ENCODE measurements around the gene SLC39A3. TPM values are rescaled to one million over a fixed set of nuclear protein-coding genes. Genes with fewer than 3 reads are reported as not detected.

The SLC39A3 gene, protein sequence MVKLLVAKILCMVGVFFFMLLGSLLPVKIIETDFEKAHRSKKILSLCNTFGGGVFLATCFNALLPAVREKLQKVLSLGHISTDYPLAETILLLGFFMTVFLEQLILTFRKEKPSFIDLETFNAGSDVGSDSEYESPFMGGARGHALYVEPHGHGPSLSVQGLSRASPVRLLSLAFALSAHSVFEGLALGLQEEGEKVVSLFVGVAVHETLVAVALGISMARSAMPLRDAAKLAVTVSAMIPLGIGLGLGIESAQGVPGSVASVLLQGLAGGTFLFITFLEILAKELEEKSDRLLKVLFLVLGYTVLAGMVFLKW
- total RNA-seq: 14.2 and 21.7 TPM in 2 replicates

GRCh38 chr19:2739602-2740313 is at the start of gene SLC39A3:
Gene SLC39A3, minus strand, starts transcription at chr19:2740017. Its CDS starts 2,760 bp downstream, at chr19:2737257.
- peak; percentile 98 to 99 for DNase-seq (ENCODE audit: low read depth in 2 of 2)

GRCh38 chr19:2788237-2788636 is 48.4 kb upstream of the SLC39A3 start:
- DNase-seq (ENCODE audit: low read depth in 2 of 2): no peak

GRCh38 chr19:2787115-2787514 is 47.3 kb upstream of the SLC39A3 start:
- no peak for DNase-seq (ENCODE audit: low read depth in 2 of 2)

- DNase-seq (ENCODE audit: low read depth in 2 of 2): peak; percentile 97 to 99
Measured at GRCh38 chr19:2785244-2785997, 45.6 kb upstream of the SLC39A3 start, which contains the start of gene THOP1. Gene THOP1, plus strand, starts transcription at chr19:2785503. Its CDS starts 160 bp downstream, at chr19:2785663.

- no peak for DNase-seq (ENCODE audit: low read depth in 2 of 2)
Measured at GRCh38 chr19:2783781-2784145, 43.9 kb upstream of the SLC39A3 start.

GRCh38 chr19:2782936-2783780 is 43.3 kb upstream of the SLC39A3 start, which contains the start of gene SGTA:
Gene SGTA, minus strand, starts transcription at chr19:2783273. Its CDS starts 14,205 bp downstream, at chr19:2769068.
- peak; percentile 99 for DNase-seq (ENCODE audit: low read depth in 2 of 2)

DNA sequence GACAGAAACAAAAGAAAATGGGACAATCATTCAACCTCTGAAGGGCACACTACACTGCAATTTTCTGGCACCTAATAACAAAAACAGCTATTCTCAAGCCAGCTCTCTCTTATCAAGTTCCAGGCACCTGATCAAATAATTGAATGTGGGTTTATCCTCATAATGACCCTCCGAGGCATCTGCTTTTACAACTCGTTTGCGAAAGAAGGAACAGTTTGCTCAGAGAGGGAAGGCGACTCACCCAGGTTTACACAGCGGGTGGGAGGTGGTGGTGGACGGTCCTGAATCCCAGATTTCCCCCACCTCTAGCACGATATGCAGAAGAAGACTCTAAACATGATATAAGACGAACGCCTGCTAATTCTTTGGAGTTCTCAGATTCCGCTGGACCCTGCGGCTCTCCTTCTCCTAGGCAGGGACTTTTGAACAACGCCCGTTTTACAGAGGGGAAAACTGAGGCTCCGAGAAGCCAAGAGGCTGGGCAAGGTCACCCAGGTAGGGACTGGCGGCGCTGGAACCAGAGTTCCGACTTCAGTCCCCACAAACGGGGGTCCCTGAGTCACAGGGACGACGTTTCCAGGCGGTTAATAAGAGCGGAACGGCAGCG is 42.6 kb upstream of the SLC39A3 start:
- peak in 1 of 2 donors; percentile 35 for DNase-seq (ENCODE audit: low read depth in 2 of 2)

GRCh38 chr19:2780284-2780683 is 40.5 kb upstream of the SLC39A3 start:
- no peak for DNase-seq (ENCODE audit: low read depth in 2 of 2)

- DNase-seq (ENCODE audit: low read depth in 2 of 2): no peak
Measured at GRCh38 chr19:2779121-2779740, 39.4 kb upstream of the SLC39A3 start.

DNA sequence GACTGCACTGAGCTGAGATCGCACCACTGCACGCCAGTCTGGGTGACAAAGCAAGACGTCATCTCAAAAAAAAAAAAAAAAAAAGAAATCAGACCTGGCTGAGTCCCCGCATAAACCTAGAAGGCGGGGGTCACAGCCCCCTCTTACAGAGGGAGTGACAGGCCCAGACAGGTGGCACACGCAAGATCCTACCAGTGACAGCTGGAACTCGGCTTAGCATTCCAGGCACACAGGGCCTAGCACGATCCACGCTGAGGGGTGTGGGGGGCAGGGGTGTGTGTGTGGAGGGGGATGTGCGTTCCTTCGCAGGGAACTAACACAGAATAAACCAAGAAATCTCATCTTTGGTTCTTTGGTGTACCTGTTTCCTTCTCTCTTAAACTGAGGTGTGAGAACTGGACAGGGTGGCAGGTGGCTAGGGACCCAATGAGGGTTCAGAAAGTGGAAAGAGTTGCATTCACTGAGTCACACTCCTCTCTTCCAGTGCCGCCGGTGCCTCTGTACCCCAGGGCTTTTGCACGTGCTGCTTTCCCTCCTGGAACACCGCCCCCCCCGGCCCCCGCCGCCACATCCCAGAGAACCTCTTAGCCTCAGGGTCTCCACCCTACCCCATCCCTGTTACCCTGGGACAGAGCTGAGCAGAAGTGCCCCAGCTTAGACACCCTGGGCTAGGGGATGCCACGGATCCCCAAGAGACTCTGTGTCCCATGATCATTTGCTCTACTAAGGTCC is 38.3 kb upstream of the SLC39A3 start:
- DNase-seq (ENCODE audit: low read depth in 2 of 2): no peak

GRCh38 chr19:2775556-2776430 is 36.0 kb upstream of the SLC39A3 start:
- DNase-seq (ENCODE audit: low read depth in 2 of 2): peak; percentile 77 to 78

GRCh38 chr19:2774953-2775555 is 35.2 kb upstream of the SLC39A3 start:
- DNase-seq (ENCODE audit: low read depth in 2 of 2): peak; percentile 43 to 55

GRCh38 chr19:2774083-2774679 is 34.4 kb upstream of the SLC39A3 start:
- DNase-seq (ENCODE audit: low read depth in 2 of 2): no peak

- no peak for DNase-seq (ENCODE audit: low read depth in 2 of 2)
Measured at GRCh38 chr19:2771786-2772674, 32.2 kb upstream of the SLC39A3 start.

DNA sequence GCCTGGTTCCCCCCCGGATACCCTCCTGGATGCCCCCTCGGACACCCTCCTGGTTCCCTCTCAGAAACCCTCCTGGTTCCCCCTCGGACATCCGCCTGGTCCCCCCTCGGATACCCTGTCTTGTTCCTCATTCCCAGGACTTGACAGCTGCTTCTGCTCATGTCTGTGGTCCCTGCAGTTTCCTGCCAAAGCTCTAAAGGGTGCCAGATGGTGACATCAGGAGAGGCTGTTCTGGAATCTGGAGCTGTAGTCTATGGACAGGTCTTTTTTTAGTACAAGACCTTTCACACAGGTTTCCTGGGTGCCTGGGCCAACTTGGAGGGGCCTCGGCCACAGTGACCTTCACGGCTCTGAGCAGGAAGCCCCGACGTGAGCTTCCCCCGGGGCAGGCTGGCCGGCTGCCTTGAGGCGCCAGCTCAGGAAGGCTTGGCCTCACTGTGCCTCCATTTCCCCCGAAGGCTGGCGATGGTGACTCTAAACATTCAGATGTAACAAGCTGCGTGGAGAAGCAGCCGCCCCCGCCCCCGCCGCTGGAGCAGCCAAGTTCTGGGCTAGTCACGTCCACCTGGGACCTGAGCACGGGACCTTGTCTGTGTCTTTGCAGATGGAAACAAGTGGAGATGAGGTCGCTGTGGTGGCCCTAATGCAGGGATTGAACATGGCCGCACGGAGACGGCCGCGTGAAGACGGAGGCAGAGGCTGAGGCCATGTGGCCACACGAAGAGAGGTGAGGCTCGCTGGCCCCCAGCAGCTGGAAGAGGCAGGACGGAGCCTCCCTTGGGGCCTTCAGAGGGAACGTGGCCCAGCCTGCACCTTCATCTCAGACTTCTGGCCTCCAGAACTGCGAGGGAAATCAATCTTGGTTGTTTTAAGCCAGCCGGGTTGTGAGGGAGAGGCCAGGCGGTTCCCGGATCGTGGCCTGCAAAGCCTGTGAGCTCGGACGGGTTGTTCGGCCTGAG is 30.5 kb upstream of the SLC39A3 start:
- no peak for DNase-seq (ENCODE audit: low read depth in 2 of 2)
